Stimulated activated CD4-positive, alpha-beta T cell treated with anti-CD3 and anti-CD28 coated beads, TNF-alpha, amount 100 ng/mL, for 48 hours (primary cell): Measurements from ENCODE around the gene KLHL14.
"Not testable (repeated sequence)": the region's sequence is repeated elsewhere in the genome, so short reads cannot be mapped to it uniquely, and the experiment has no call there.

ENCODE experiments used
- DNase-seq, 3 donors: peaks; one replicate each; pipeline ENCODE4 v3.0.0-alpha.2; 2020; ENCODE audit warnings: low read depth in 3 of 3

KLHL14 gene

GRCh38 chr18:32717126-32717525 is 55.7 kb downstream of the KLHL14 start:
- no peak for DNase-seq

- DNase-seq, result peak in 1 of 3 donors; percentile 1
These were observed 58.2 kb downstream of the KLHL14 start for GRCh38 chr18:32714571-32715148.

- no peak for DNase-seq
These were observed 60.0 kb downstream of the KLHL14 start for GRCh38 chr18:32712860-32713259.

GRCh38 chr18:32711862-32712261 is 61.0 kb downstream of the KLHL14 start:
- DNase-seq, result no peak

GRCh38 chr18:32707586-32707985 is 65.2 kb downstream of the KLHL14 start:
- no peak for DNase-seq

- DNase-seq, result no peak
These were observed 65.7 kb downstream of the KLHL14 start for GRCh38 chr18:32707147-32707546.

- no peak for DNase-seq
These were observed 71.5 kb downstream of the KLHL14 start for GRCh38 chr18:32701313-32701712.

GRCh38 chr18:32698153-32698552 is 74.7 kb downstream of the KLHL14 start:
- DNase-seq, result no peak

- DNase-seq, result no peak
These were observed 76.4 kb downstream of the KLHL14 start for GRCh38 chr18:32696376-32696775.

GRCh38 chr18:32695534-32695933 is 77.3 kb downstream of the KLHL14 start:
- DNase-seq, result no peak

GRCh38 chr18:32688821-32689220 is 84.0 kb downstream of the KLHL14 start:
- DNase-seq, result no peak

GRCh38 chr18:32684940-32685339 is 87.9 kb downstream of the KLHL14 start:
- DNase-seq, result no peak

GRCh38 chr18:32684096-32684495 is 88.7 kb downstream of the KLHL14 start:
- DNase-seq, result no peak

GRCh38 chr18:32683044-32683443 is 89.8 kb downstream of the KLHL14 start:
- DNase-seq, result no peak

- no peak for DNase-seq
These were observed 95.2 kb downstream of the KLHL14 start for GRCh38 chr18:32677578-32677977.

GRCh38 chr18:32674491-32674890 is 98.3 kb downstream of the KLHL14 start:
- no peak for DNase-seq

GRCh38 chr18:32672398-32672797 is 100.4 kb downstream of the KLHL14 start:
- no peak for DNase-seq

- DNase-seq, result no peak
These were observed 102.1 kb downstream of the KLHL14 start for GRCh38 chr18:32670727-32671126.

- no peak for DNase-seq
These were observed 103.2 kb downstream of the KLHL14 start for GRCh38 chr18:32669549-32670165.

GRCh38 chr18:32668956-32669355 is 103.9 kb downstream of the KLHL14 start:
- no peak for DNase-seq

- DNase-seq, result no peak
These were observed 111.1 kb downstream of the KLHL14 start for GRCh38 chr18:32661486-32662299.

- DNase-seq, result not testable (repeated sequence)
These were observed 118.3 kb downstream of the KLHL14 start for GRCh38 chr18:32654507-32654906.

- not testable (repeated sequence) for DNase-seq
These were observed 135.2 kb downstream of the KLHL14 start for GRCh38 chr18:32637659-32638058.
